Measurements from ENCODE around the gene AHCYL1. TPM values are rescaled to one million over a fixed set of nuclear protein-coding genes. Genes with fewer than 3 reads are reported as not detected.

AHCYL1 gene
- total and polyA plus RNA-seq, 7 donors = 42.6 to 76.7 (median 58.2) TPM

GRCh38 chr1:110043016-110043415 lies 58.5 kb downstream of the AHCYL1 start:
- Histone ChIP-seq H3K4me1 (no peaks in the 10 kb centered on the region), H3K4me3 (no peak overlapping the region), H3K36me3 (peaks cover 37 to 100% (median 85%) of the 10 kb centered on the region in 4 donors), H3K27me3 (no peaks in the 10 kb centered on the region), H3K27ac (no peak overlapping the region), H3K9me3 (no peaks in the 10 kb centered on the region)
- DNase-seq = no peak
- intact Hi-C loops (cut with DNase I) = no loop called here
- WGBS, 2 donors = 97% methylated on average over 10 of the region's 10 CpGs
- TF ChIP-seq EP300 (IDR thresholded peaks at IDR 0.05) (no peak), POLR2AphosphoS5 (IDR thresholded peaks at IDR 0.05) (no peak), POLR2A (IDR thresholded peaks at IDR 0.05) (no peak), CTCF (IDR thresholded peaks at IDR 0.05) (no peak)

GRCh38 chr1:110047463-110047862 lies 62.9 kb downstream of the AHCYL1 start:
- H3K4me1 ChIP-seq = peaks cover 0 to 17% (median 15%) of the 10 kb centered on the region in 4 donors
- intact Hi-C loops (cut with DNase I) = no loop called here
- DNase-seq = no peak
- 72 to 85% methylated on average over 3 of the region's 3 CpGs for WGBS, 2 donors
- peaks cover 40 to 100% (median 75%) of the 10 kb centered on the region in 4 donors for H3K36me3 ChIP-seq
- no peaks in the 10 kb centered on the region for H3K27me3 ChIP-seq
- H3K4me3 ChIP-seq = no peak overlapping the region
- no peaks in the 10 kb centered on the region for H3K9me3 ChIP-seq
- no peak for TF ChIP-seq CTCF (IDR thresholded peaks at IDR 0.05)
- TF ChIP-seq EP300 (IDR thresholded peaks at IDR 0.05) = no peak
- TF ChIP-seq POLR2AphosphoS5 (IDR thresholded peaks at IDR 0.05) = no peak
- no peak for TF ChIP-seq POLR2A (IDR thresholded peaks at IDR 0.05)
- H3K27ac ChIP-seq = no peak overlapping the region

- no peak for DNase-seq
- Histone ChIP-seq H3K36me3 (peaks cover 43 to 100% (median 73%) of the 10 kb centered on the region in 4 donors), H3K9me3 (no peaks in the 10 kb centered on the region), H3K4me1 (peaks cover 0 to 17% (median 15%) of the 10 kb centered on the region in 4 donors), H3K27ac (no peak overlapping the region), H3K27me3 (no peaks in the 10 kb centered on the region), H3K4me3 (no peak overlapping the region)
- 95 to 96% methylated on average over 5 of the region's 5 CpGs for WGBS, 2 donors
- TF ChIP-seq POLR2AphosphoS5 (IDR thresholded peaks at IDR 0.05) (no peak), CTCF (IDR thresholded peaks at IDR 0.05) (no peak), EP300 (IDR thresholded peaks at IDR 0.05) (no peak), POLR2A (IDR thresholded peaks at IDR 0.05) (no peak)
- intact Hi-C loops (cut with DNase I) = no loop called here
These were observed 63.7 kb downstream of the AHCYL1 start for GRCh38 chr1:110048240-110048639.

GRCh38 chr1:110048923-110049601 lies 64.5 kb downstream of the AHCYL1 start:
- Histone ChIP-seq H3K27me3 (no peaks in the 10 kb centered on the region), H3K36me3 (peaks cover 34 to 100% (median 69%) of the 10 kb centered on the region in 4 donors), H3K27ac (peak overlapping the region in 1 of 4 donors; percentile 32), H3K9me3 (no peaks in the 10 kb centered on the region), H3K4me1 (peaks cover 0 to 17% (median 15%) of the 10 kb centered on the region in 4 donors), H3K4me3 (no peak overlapping the region)
- intact Hi-C loops (cut with DNase I) = no loop called here
- 40 to 83% methylated on average over 9 of the region's 9 CpGs for WGBS, 2 donors
- TF ChIP-seq POLR2A (IDR thresholded peaks at IDR 0.05) (no peak), POLR2AphosphoS5 (IDR thresholded peaks at IDR 0.05) (no peak), EP300 (IDR thresholded peaks at IDR 0.05) (no peak), CTCF (IDR thresholded peaks at IDR 0.05) (no peak)
- DNase-seq = no peak

Data from sigmoid colon (tissue), 7 donors.